ENCODE data around the gene PTPN18.

DNA sequence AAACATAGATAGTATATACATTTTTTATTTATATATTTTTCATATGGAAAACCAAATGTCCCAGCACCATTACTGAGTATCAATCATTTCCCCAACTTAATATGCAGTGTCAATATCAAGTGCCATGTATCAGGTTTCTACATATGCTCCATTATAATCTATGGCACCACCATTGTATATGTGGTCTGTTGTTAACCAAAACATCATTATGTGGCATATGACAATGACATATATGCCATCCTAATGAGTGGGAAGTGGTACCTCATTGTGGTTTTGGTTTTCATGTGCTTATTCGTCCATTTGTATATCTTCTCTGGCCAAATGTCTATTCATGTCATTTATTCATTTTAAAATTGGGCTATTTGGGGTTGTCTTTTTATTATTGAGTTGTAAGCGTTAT lies 9.2 kb downstream of the PTPN18 start:
- TF ChIP-seq, protein P1, sequence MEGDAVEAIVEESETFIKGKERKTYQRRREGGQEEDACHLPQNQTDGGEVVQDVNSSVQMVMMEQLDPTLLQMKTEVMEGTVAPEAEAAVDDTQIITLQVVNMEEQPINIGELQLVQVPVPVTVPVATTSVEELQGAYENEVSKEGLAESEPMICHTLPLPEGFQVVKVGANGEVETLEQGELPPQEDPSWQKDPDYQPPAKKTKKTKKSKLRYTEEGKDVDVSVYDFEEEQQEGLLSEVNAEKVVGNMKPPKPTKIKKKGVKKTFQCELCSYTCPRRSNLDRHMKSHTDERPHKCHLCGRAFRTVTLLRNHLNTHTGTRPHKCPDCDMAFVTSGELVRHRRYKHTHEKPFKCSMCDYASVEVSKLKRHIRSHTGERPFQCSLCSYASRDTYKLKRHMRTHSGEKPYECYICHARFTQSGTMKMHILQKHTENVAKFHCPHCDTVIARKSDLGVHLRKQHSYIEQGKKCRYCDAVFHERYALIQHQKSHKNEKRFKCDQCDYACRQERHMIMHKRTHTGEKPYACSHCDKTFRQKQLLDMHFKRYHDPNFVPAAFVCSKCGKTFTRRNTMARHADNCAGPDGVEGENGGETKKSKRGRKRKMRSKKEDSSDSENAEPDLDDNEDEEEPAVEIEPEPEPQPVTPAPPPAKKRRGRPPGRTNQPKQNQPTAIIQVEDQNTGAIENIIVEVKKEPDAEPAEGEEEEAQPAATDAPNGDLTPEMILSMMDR (IDR thresholded peaks at IDR 0.05; ENCODE audit: extremely low read depth in 1 of 2, insufficient read depth in 1 of 2, low read depth in 1 of 2, low read length in 2 of 2), result no peak
- TF ChIP-seq POLR2AphosphoS5 (IDR thresholded peaks at IDR 0.05; ENCODE audit: insufficient read depth, low read depth, low read length), result no peak
- no peak for TF ChIP-seq EZH2 (IDR thresholded peaks at IDR 0.05; ENCODE audit: borderline replicate concordance, low read depth, low read length, severe bottlenecking)
- TF ChIP-seq POLR2A (IDR thresholded peaks at IDR 0.05; ENCODE audit: low read depth, low read length), result no peak
- TF ChIP-seq GATA2 (IDR thresholded peaks at IDR 0.05; ENCODE audit: insufficient read depth, insufficient read length, low read depth, low read length), result no peak
- no peak for TF ChIP-seq FOS (IDR thresholded peaks at IDR 0.05; ENCODE audit: borderline replicate concordance, insufficient read depth, low read length)
- TF ChIP-seq, protein P2, sequence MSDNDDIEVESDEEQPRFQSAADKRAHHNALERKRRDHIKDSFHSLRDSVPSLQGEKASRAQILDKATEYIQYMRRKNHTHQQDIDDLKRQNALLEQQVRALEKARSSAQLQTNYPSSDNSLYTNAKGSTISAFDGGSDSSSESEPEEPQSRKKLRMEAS (IDR thresholded peaks at IDR 0.05; ENCODE audit: insufficient read depth, insufficient read length), result no peak
- no peak for TF ChIP-seq JUN (IDR thresholded peaks at IDR 0.05; ENCODE audit: borderline replicate concordance, insufficient read depth, insufficient read length, low read depth)
- TF ChIP-seq MYC (IDR thresholded peaks at IDR 0.05; ENCODE audit: low read depth, low read length), result no peak
